DND-41 (cell line): ENCODE data around the gene PPP6R2.

Experiments used
- CTCF ChIP-seq: IDR thresholded peaks from 2 replicates; pipeline ENCODE4 v1.5.1; 2012; ENCODE audit warnings: borderline replicate concordance, low read length, moderate library complexity, mild to moderate bottlenecking; ENCODE audit not compliant: poor library complexity, severe bottlenecking; ENCODE audit errors: extremely low read depth
- EZH2 ChIP-seq: IDR thresholded peaks from 3 replicates; pipeline ENCODE4 v1.6.1; 2012; ENCODE audit warnings: borderline replicate concordance, low read depth, mild to moderate bottlenecking, moderate library complexity, low read length, inconsistent platforms; ENCODE audit not compliant: severe bottlenecking

- no peak for TF ChIP-seq CTCF
- TF ChIP-seq EZH2: no peak
These were observed 65.2 kb downstream of the PPP6R2 start for GRCh38 chr22:50408311-50408710.
